Smooth muscle cell (in vitro differentiated cells): Measurements from ENCODE around the gene CEP128. TPM values are rescaled to one million over a fixed set of nuclear protein-coding genes. Genes with fewer than 3 reads are reported as not detected.

Experiments
- DNase-seq: peaks from one replicate; lab custom pipeline; 2025; ENCODE audit not compliant: unreplicated experiment; lab: John Stamatoyannopoulos, UW
- H2AFZ ChIP-seq: fragments of 200-600 bp; sonication (generic); 2 replicates; pipeline ENCODE4 v1.6.0; 2016; ENCODE audit warnings: antibody characterized with exemption, low read depth, mild to moderate bottlenecking
- H3F3A ChIP-seq: fragments of 200-600 bp; sonication (generic); 2 replicates; pipeline ENCODE4 v1.6.0; 2017; ENCODE audit warnings: antibody characterized with exemption, low read depth
- H3K27ac ChIP-seq: fragments of 200-600 bp; sonication (generic); 2 replicates; pipeline ENCODE4 v1.5.1; 2016; ENCODE audit warnings: low read depth, mild to moderate bottlenecking
- H3K27me3 ChIP-seq: fragments of 200-600 bp; sonication (generic); 2 replicates; pipeline ENCODE4 v1.6.1; 2016; ENCODE audit warnings: low read depth, mild to moderate bottlenecking
- H3K36me3 ChIP-seq: fragments of 200-600 bp; sonication (generic); 2 replicates; pipeline ENCODE4 v1.5.1; 2016; ENCODE audit warnings: low read depth
- H3K4me1 ChIP-seq: fragments of 200-600 bp; sonication (generic); 2 replicates; pipeline ENCODE4 v1.5.1; 2016; ENCODE audit warnings: low read depth
- H3K4me2 ChIP-seq: fragments of 200-600 bp; sonication (generic); 2 replicates; pipeline ENCODE4 v1.6.0; 2016; ENCODE audit warnings: mild to moderate bottlenecking
- H3K4me3 ChIP-seq: fragments of 200-600 bp; sonication (generic); 2 replicates; pipeline ENCODE4 v1.5.1; 2016; ENCODE audit warnings: mild to moderate bottlenecking
- H3K79me2 ChIP-seq: fragments of 200-600 bp; sonication (generic); 2 replicates; pipeline ENCODE4 v1.6.0; 2016; ENCODE audit warnings: low read depth, mild to moderate bottlenecking
- H3K9ac ChIP-seq: fragments of 200-600 bp; sonication (generic); 2 replicates; pipeline ENCODE4 v1.6.0; 2016; ENCODE audit warnings: low read depth
- H3K9me3 ChIP-seq: fragments of 200-600 bp; sonication (generic); replicated peaks from 2 replicates; pipeline ENCODE4 v1.5.1; 2016; ENCODE audit warnings: low read depth
- H4K20me1 ChIP-seq: fragments of 200-600 bp; sonication (generic); 2 replicates; pipeline ENCODE4 v1.6.0; 2016; ENCODE audit warnings: low read depth
- CTCF ChIP-seq: fragments of 200-600 bp; sonication (generic); IDR thresholded peaks from 2 replicates; pipeline ENCODE4 v1.5.1; 2017; ENCODE audit warnings: borderline replicate concordance, mild to moderate bottlenecking, antibody characterized with exemption; ENCODE audit not compliant: insufficient read depth, poor library complexity, severe bottlenecking
- WGBS: methylation state at CpG from one replicate; pipeline ENCODE4 v1.1.7; 2016; ENCODE audit warnings: low lambda C conversion rate; 5-methylcytosine and 5-hydroxymethylcytosine counted together
- polyA plus RNA-seq: library from polyadenylated mRNA; unstranded; fragments of >200 nt; fragmentation: Nextera tagmentation; extraction: Ambion mirVana; gene quantifications from 2 replicates; pipeline ENCODE4 v1.2.1, GENCODE V29; 2016
- total RNA-seq: library from RNA; depleted of rRNA; stranded (reverse); fragments of >200 nt; gene quantifications from 2 replicates; pipeline ENCODE4 v1.2.3, GENCODE V29; 2014

The CEP128 gene
- total and polyA plus RNA-seq, 2 experiments from 2014 or later: 2.7 to 4.4 TPM

GRCh38 chr14:80521456-80521855, 420.1 kb downstream of the CEP128 start:
- H3K27ac ChIP-seq: no peak overlapping the region
- no peak overlapping the region for H3K4me3 ChIP-seq
- H3K27me3 ChIP-seq: no peaks in the 10 kb centered on the region
- no peak overlapping the region for H3K9ac ChIP-seq
- no peaks in the 10 kb centered on the region for H3K79me2 ChIP-seq
- H3K4me2 ChIP-seq: no peak overlapping the region
- no peak overlapping the region for H2AFZ ChIP-seq
- WGBS: 98% methylated on average over 3 of the region's 3 CpGs
- no peaks in the 10 kb centered on the region for H3F3A ChIP-seq
- H3K36me3 ChIP-seq: no peaks in the 10 kb centered on the region
- no peaks in the 10 kb centered on the region for H3K4me1 ChIP-seq
- DNase-seq: no peak
- H3K9me3 ChIP-seq: no peaks in the 10 kb centered on the region
- H4K20me1 ChIP-seq: no peaks in the 10 kb centered on the region
- TF ChIP-seq CTCF: no peak

GRCh38 chr14:80519002-80519401, 422.5 kb downstream of the CEP128 start:
- no peak for DNase-seq
- Histone ChIP-seq H3F3A (no peaks in the 10 kb centered on the region), H2AFZ (no peak overlapping the region), H4K20me1 (no peaks in the 10 kb centered on the region), H3K4me3 (no peak overlapping the region), H3K4me1 (no peaks in the 10 kb centered on the region), H3K79me2 (no peaks in the 10 kb centered on the region), H3K9ac (no peak overlapping the region), H3K4me2 (no peak overlapping the region), H3K27ac (no peak overlapping the region), H3K36me3 (no peaks in the 10 kb centered on the region), H3K27me3 (no peaks in the 10 kb centered on the region), H3K9me3 (no peaks in the 10 kb centered on the region)
- no peak for TF ChIP-seq CTCF

- Histone ChIP-seq H3F3A (no peaks in the 10 kb centered on the region), H3K9me3 (no peaks in the 10 kb centered on the region), H3K79me2 (no peaks in the 10 kb centered on the region), H3K9ac (no peak overlapping the region), H3K36me3 (no peaks in the 10 kb centered on the region), H4K20me1 (no peaks in the 10 kb centered on the region), H3K27me3 (no peaks in the 10 kb centered on the region), H3K4me2 (no peak overlapping the region), H3K4me1 (no peaks in the 10 kb centered on the region), H3K4me3 (no peak overlapping the region), H2AFZ (no peak overlapping the region), H3K27ac (no peak overlapping the region)
- 82% methylated on average over 4 of the region's 4 CpGs for WGBS
- no peak for DNase-seq
- TF ChIP-seq CTCF: no peak
These were observed 423.4 kb downstream of the CEP128 start for GRCh38 chr14:80518173-80518572.

GRCh38 chr14:80507292-80507869, 434.2 kb downstream of the CEP128 start:
- DNase-seq: no peak

More at GRCh38 chr14:80507292-80507869, 434.2 kb downstream of the CEP128 start:
- 97% methylated on average over 3 of the region's 3 CpGs for WGBS
- no peaks in the 10 kb centered on the region for H3K27me3 ChIP-seq
- no peak overlapping the region for H3K4me3 ChIP-seq
- no peak overlapping the region for H3K4me2 ChIP-seq
- H3K9me3 ChIP-seq: no peaks in the 10 kb centered on the region
- no peak overlapping the region for H2AFZ ChIP-seq
- no peaks in the 10 kb centered on the region for H3F3A ChIP-seq
- no peaks in the 10 kb centered on the region for H4K20me1 ChIP-seq
- no peaks in the 10 kb centered on the region for H3K79me2 ChIP-seq
- H3K9ac ChIP-seq: no peak overlapping the region
- H3K27ac ChIP-seq: no peak overlapping the region
- H3K36me3 ChIP-seq: no peaks in the 10 kb centered on the region
- H3K4me1 ChIP-seq: no peaks in the 10 kb centered on the region
- no peak for TF ChIP-seq CTCF
